K562 (cell line): ENCODE data around the gene PRCD. TPM values are rescaled to one million over a fixed set of nuclear protein-coding genes. Genes with fewer than 3 reads are reported as not detected.
A peak's percentile ranks its signal among the peaks of the same experiment; 100 is the strongest.

Experiments used
- ATF6 ChIP-seq: sonication (generic); formaldehyde crosslinking; IDR thresholded peaks from 2 replicates; pipeline ENCODE4 v1.4.0; 2020; ENCODE audit warnings: mild to moderate bottlenecking, missing genetic modification reagents
- ELF2 ChIP-seq: fragments of 250-450 bp; sonication (Bioruptor Pico); IDR thresholded peaks from 2 replicates; pipeline ENCODE4 v1.5.0; 2021; ENCODE audit warnings: mild to moderate bottlenecking
- HDAC1 ChIP-seq, 2 experiments: fragments of 450-650 bp; IDR thresholded peaks; 2 replicates each; pipeline ENCODE4 v1.6.1; 2016 to 2017; ENCODE audit warnings: inconsistent platforms in 1 of 2, mild to moderate bottlenecking in 1 of 2, moderate library complexity in 1 of 2
- HNRNPK ChIP-seq: fragments of 200-400 bp; formaldehyde crosslinking; IDR thresholded peaks from one replicate; pipeline ENCODE4 v1.6.1; 2018; ENCODE audit warnings: mild to moderate bottlenecking, low read depth, low read length; ENCODE audit not compliant: poor library complexity, severe bottlenecking
- MBD1 ChIP-seq: fragments of 250-450 bp; sonication (Bioruptor Pico); IDR thresholded peaks from 2 replicates; pipeline ENCODE4 v1.8.0; 2022; ENCODE audit warnings: inconsistent platforms
- NBN ChIP-seq: fragments of 450-650 bp; IDR thresholded peaks from 2 replicates; pipeline ENCODE4 v1.6.1; 2016; ENCODE audit warnings: low read depth, mild to moderate bottlenecking
- NUFIP1 ChIP-seq: fragments of 450-650 bp; IDR thresholded peaks from 2 replicates; pipeline ENCODE4 v1.6.1; 2018; ENCODE audit not compliant: partially characterized antibody
- RFX7 ChIP-seq: fragments of 250-450 bp; sonication (Bioruptor Pico); IDR thresholded peaks from 2 replicates; pipeline ENCODE4 v1.5.1; 2021; ENCODE audit warnings: mild to moderate bottlenecking
- SMARCA4 ChIP-seq: fragments of 450-650 bp; IDR thresholded peaks from 2 replicates; pipeline ENCODE4 v1.6.1; 2016
- SMARCA5 ChIP-seq: fragments of 450-650 bp; IDR thresholded peaks from 2 replicates; pipeline ENCODE4 v1.6.1; 2016
- UBTF ChIP-seq, 2 experiments: IDR thresholded peaks; 2 replicates each; pipeline ENCODE4 v1.6.1; 2012; ENCODE audit warnings: improper control_type of control experiment in 2 of 2, low read depth in 2 of 2, low read length in 2 of 2, borderline replicate concordance in 1 of 2
- ZC3H11A ChIP-seq: IDR thresholded peaks from 2 replicates; pipeline ENCODE4 v1.6.1; 2012; ENCODE audit warnings: low read depth, low read length, improper control_type of control experiment
- ZNF253 ChIP-seq: fragments of 250-450 bp; sonication (Bioruptor Pico); conservative IDR thresholded peaks from 2 replicates; pipeline ENCODE4 v1.6.1; 2021; ENCODE audit warnings: mild to moderate bottlenecking
- polyA plus RNA-seq, 8 experiments: library from polyadenylated mRNA; depleted of rRNA in 4 of 8; stranded (reverse) in 5 of 8; unstranded in 3 of 8; fragments of >200 nt; fragmentation: Nextera tagmentation in 2 of 8; fragmentation: Illumina TruSeq in 1 of 8; extraction: Ambion mirVana in 2 of 8; extraction: Trizol in 1 of 8; gene quantifications; 2 replicates each; pipeline versions ENCODE4 v1.2.1 to v1.2.3, GENCODE V29; 2011 to 2014; ENCODE audit warnings: inconsistent platforms in 1 of 8, missing spikeins in 1 of 8
- total RNA-seq, 7 experiments: library from RNA; depleted of rRNA in 6 of 7; stranded (reverse); fragments of >200 nt in 6 of 7; fragmentation: Illumina TruSeq in 2 of 7; extraction: Trizol in 2 of 7; gene quantifications; 2 replicates each; pipeline versions ENCODE4 v1.2.1 to v1.2.3, GENCODE V29; 2011 to 2021; ENCODE audit warnings: low replicate concordance in 1 of 7

Gene PRCD
- total and polyA plus RNA-seq, 9 of the 15 experiments (the other 6 are each of a cell fraction or from before 2014, with no cell fraction given) = 0.20 to 0.25 (median 0.21) TPM; not detected in 6

- TF ChIP-seq NUFIP1 = no peak
- peak in 1 of 2 experiments; percentile 79; a peak in 1 of 4 replicates for TF ChIP-seq UBTF (IDR thresholded peaks at IDR 0.05; ENCODE audit: borderline replicate concordance in 1 of 2, low read depth in 2 of 2, low read length in 2 of 2)
- no peak for TF ChIP-seq ZNF253 (CRISPR knock-in tag)
- no peak for TF ChIP-seq SMARCA4
- TF ChIP-seq ELF2 (CRISPR knock-in tag) = no peak
- TF ChIP-seq HNRNPK = no peak
- no peak for TF ChIP-seq RFX7 (CRISPR knock-in tag)
- TF ChIP-seq NBN = no peak
- no peak for TF ChIP-seq ATF6
- 0 out of 4 replicates have a peak, but pooled peaks of 1 of the 2 experiments have one; percentile 19 for TF ChIP-seq HDAC1 (IDR thresholded peaks at IDR 0.05)
- TF ChIP-seq ZC3H11A = no peak
- no peak for TF ChIP-seq MBD1 (CRISPR knock-in tag)
- TF ChIP-seq SMARCA5 = no peak
These were observed 17.7 kb downstream of the PRCD start (continued) for GRCh38 chr17:76557368-76558197.
